Uterus (tissue), 4 donors: ENCODE measurements around the gene KISS1R. TPM values are rescaled to one million over a fixed set of nuclear protein-coding genes. Genes with fewer than 3 reads are reported as not detected.
"Not testable (repeated sequence)": the region's sequence is repeated elsewhere in the genome, so short reads cannot be mapped to it uniquely, and the experiment has no call there.

Experiments
- DNase-seq, 2 donors: peaks; one replicate each; pipeline ENCODE4 v3.0.0-alpha.2; 2019 to 2020
- H3K27ac ChIP-seq, 2 donors: fragments of 200-600 bp; sonication (generic); 1 replicate in 1 of 2; 2 replicates in 1 of 2; pipeline ENCODE4 v1.5.1; 2016 to 2018
- H3K27me3 ChIP-seq, 2 donors: fragments of 200-600 bp; sonication (generic); one replicate each; pipeline ENCODE4 v1.5.1; 2018 to 2019; ENCODE audit warnings: control low read depth in 1 of 2
- H3K36me3 ChIP-seq, 2 donors: fragments of 200-600 bp; sonication (generic); one replicate each; pipeline ENCODE4 v1.5.1; 2019; ENCODE audit warnings: control low read depth in 1 of 2
- H3K4me1 ChIP-seq, 2 donors: fragments of 200-600 bp; sonication (generic); one replicate each; pipeline ENCODE4 v1.5.1; 2018 to 2019; ENCODE audit warnings: control low read depth in 1 of 2
- H3K4me3 ChIP-seq, 2 donors: fragments of 200-600 bp; sonication (generic); 1 replicate in 1 of 2; 2 replicates in 1 of 2; pipeline ENCODE4 v1.5.1; 2018 to 2019; ENCODE audit warnings: mild to moderate bottlenecking in 1 of 2
- H3K9me3 ChIP-seq, 2 donors: fragments of 200-600 bp; sonication (generic); one replicate each; pipeline ENCODE4 v1.5.1; 2019; ENCODE audit warnings: control low read depth in 1 of 2
- POLR2A ChIP-seq, 2 donors: fragments of 450-650 bp; IDR thresholded peaks; one replicate each; pipeline ENCODE4 v1.6.1; 2016; ENCODE audit warnings: antibody characterized with exemption in 2 of 2, mild to moderate bottlenecking in 1 of 2, moderate library complexity in 1 of 2
- intact Hi-C: fragments of 100-400 bp; cut with DNase I; formaldehyde crosslinking; loops from one replicate; pipeline ENCODE4 v1.15.1; 2023; ENCODE audit warnings: low total_unique reads
- total RNA-seq, 4 donors: library from RNA; depleted of rRNA in 3 of 4; stranded (reverse); fragments of >200 nt in 3 of 4; gene quantifications; one replicate each; pipeline versions ENCODE4 v1.1.0 to v1.2.4, GENCODE V29; 2014 to 2023
- TF ChIP-seq, protein P1 (sequence below), 4 experiments: fragments of 200-600 bp in 2 of 4; fragments of 450-650 bp in 2 of 4; sonication (generic) in 2 of 4; IDR thresholded peaks; one replicate each; pipeline ENCODE4 v1.5.1; 2016 to 2019; ENCODE audit warnings: antibody characterized with exemption in 4 of 4, mild to moderate bottlenecking in 2 of 4, moderate library complexity in 1 of 4
- donor health status: DM: yes; HTN: yes; CAD: no.

Gene KISS1R
- total RNA-seq, 4 donors from 2014 or later = 0.14 TPM; not detected in 3

DNA sequence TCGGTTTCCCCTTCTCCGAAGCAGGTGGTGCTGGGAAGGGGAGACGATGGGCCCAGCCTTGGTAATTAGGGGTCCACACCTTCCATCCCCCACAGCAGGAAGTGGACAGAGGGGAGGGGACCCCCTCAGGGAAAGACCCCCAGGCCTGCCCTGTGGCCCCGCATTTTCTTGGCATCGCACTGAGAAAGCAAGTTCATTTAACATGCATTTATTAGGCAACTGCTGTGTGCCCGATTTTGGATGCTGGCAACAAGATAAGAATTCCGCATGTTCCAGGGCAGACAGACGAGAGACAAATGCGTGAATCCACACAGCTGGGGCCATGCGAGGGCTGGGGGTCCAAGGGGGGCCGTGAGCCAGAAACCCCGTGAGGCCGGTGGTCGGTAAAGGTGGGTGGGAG is 37.1 kb downstream of the KISS1R start:
- no peaks in the 10 kb centered on the region for H3K36me3 ChIP-seq
- intact Hi-C loops = no loop called here
- TF ChIP-seq POLR2A (IDR thresholded peaks at IDR 0.05) = no peak
- TF ChIP-seq, protein P1, sequence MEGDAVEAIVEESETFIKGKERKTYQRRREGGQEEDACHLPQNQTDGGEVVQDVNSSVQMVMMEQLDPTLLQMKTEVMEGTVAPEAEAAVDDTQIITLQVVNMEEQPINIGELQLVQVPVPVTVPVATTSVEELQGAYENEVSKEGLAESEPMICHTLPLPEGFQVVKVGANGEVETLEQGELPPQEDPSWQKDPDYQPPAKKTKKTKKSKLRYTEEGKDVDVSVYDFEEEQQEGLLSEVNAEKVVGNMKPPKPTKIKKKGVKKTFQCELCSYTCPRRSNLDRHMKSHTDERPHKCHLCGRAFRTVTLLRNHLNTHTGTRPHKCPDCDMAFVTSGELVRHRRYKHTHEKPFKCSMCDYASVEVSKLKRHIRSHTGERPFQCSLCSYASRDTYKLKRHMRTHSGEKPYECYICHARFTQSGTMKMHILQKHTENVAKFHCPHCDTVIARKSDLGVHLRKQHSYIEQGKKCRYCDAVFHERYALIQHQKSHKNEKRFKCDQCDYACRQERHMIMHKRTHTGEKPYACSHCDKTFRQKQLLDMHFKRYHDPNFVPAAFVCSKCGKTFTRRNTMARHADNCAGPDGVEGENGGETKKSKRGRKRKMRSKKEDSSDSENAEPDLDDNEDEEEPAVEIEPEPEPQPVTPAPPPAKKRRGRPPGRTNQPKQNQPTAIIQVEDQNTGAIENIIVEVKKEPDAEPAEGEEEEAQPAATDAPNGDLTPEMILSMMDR (IDR thresholded peaks at IDR 0.05) = no peak
- no peaks in the 10 kb centered on the region for H3K9me3 ChIP-seq
- H3K27ac ChIP-seq = no peak overlapping the region
- no peaks in the 10 kb centered on the region for H3K4me1 ChIP-seq
- no peaks in the 10 kb centered on the region for H3K27me3 ChIP-seq
- no peak for DNase-seq
- H3K4me3 ChIP-seq = no peak overlapping the region

DNA sequence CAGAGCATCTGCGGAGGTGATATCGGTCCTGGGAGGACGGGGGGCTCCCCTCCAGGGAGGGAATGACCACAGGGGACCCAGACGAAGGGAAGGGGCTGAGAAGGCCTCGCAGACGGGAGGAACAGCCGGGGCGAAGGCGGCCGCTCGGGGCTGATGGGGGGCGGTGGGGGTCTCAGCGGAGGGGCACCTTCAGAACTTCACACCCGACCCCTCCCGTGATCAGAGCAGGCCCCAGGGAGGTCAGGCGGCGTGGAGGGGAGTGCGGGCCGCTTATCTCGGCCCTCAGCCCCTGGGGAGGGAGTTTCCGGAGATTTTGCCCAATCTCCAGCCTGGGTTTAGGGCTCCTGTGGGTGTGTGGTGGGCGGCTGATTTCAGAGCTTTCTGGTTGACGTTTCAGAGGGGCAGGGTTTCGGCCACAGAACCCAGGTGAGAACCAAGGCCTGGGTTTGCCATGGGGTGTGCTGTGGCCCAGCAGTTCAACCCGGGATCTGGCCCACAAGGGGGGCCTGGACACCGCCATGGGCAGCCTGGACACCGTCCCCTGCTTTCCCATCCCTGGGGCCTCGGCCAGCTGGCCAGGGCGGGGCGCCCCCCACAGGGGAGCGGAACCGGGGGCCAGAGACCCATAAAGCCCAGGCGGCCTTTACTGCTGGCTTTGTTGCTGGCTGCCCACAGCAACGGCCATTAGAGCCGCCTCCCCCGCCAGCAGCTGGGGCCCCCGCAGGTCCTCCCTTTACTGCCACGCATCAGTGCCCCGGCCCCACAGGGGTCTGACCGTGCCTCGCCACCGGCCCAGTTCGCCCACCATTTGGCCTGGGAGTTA is 37.8 kb downstream of the KISS1R start:
- Histone ChIP-seq H3K9me3 (no peaks in the 10 kb centered on the region), H3K36me3 (no peaks in the 10 kb centered on the region), H3K27me3 (no peaks in the 10 kb centered on the region), H3K27ac (no peak overlapping the region), H3K4me1 (no peaks in the 10 kb centered on the region), H3K4me3 (no peak overlapping the region)
- DNase-seq = no peak
- TF ChIP-seq POLR2A (IDR thresholded peaks at IDR 0.05) = no peak
- TF ChIP-seq, protein P1 (IDR thresholded peaks at IDR 0.05) = no peak
- intact Hi-C loops = no loop called here

DNA sequence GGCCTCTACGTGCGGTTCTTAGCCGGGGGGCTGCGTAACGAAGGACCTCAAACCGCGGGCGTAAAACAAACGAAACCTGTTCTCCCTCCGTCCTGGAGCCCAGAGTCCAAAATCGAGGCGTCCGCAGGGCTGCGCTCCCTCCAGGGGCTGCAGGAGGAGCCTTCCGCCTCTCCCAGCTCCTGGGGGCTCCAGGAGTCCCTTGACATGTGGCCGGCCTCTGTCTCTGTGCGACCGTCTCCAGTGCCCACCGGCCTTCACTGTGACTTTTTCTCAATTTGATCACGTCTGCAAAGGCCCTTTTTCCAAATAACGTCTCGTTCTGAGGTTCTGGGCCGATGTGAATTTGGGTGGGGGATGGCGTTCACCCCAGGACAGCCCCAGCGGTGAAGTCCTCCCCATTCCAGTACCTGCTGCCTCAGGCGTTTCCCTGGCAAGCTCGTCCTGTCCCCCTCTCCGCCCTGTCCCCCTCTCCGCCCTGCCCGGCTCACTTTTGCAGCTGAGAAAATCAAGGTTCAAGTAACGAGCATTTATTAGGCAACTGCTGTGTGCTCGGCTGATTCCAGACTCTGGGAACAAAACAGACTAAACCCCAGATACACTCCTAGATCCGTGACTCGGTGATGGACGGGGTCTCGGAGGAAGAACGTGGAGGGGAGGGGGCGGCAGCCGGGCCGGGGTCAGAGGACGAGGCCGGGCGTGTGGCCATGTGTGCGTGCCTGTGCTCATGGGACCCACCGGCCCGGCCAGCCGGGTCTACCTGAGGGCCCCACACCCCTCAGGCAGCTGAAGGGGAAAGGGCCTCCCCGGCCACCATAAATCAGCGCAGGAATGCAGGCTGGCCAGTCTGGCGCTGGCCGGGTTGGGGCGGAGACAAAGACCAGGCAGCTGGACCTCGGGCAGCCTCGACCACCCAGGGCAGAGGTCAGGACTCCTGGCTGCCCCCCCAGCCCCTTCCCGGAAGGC is 39.0 kb downstream of the KISS1R start:
- intact Hi-C loops = no loop called here
- Histone ChIP-seq H3K36me3 (no peaks in the 10 kb centered on the region), H3K4me3 (no peak overlapping the region), H3K27me3 (no peaks in the 10 kb centered on the region), H3K27ac (no peak overlapping the region), H3K9me3 (no peaks in the 10 kb centered on the region), H3K4me1 (no peaks in the 10 kb centered on the region)
- TF ChIP-seq, protein P1 (IDR thresholded peaks at IDR 0.05) = no peak
- TF ChIP-seq POLR2A (IDR thresholded peaks at IDR 0.05) = no peak
- no peak for DNase-seq

DNA sequence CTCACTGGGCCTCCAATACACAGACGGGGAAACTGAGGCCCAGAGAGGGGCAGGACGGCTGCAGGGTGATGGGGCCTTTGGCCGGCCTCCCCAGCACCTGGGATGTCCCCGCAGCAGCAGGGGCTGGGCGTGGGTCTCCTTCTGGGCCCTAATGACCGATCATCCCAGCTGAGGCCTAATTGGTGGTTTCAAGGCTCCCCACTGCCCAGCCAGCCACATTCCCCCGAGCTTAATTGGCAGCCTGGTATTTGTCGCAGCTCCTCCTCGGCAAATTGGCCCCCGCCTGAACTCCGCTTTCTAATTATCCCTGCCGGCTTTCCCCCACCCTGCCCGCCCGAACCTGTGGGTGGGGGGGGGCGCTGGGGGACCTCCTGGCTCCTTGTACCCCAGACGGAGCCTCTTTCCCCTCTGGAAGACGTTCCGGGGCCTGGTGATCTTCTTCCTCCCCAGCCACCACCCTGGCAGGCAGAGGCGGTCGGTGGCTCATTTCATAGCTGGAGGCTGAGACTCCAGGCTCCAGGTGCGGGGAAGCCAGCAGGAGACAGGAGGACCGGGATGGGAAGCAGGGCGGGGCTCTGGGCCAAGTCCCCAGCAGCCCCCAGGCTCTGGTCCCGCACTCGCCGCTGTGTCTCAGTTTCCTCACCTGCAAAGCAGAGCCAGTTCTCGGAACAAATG is 39.8 kb downstream of the KISS1R start:
- intact Hi-C loops = no loop called here
- Histone ChIP-seq H3K4me3 (no peak overlapping the region), H3K9me3 (no peaks in the 10 kb centered on the region), H3K36me3 (no peaks in the 10 kb centered on the region), H3K4me1 (no peaks in the 10 kb centered on the region), H3K27me3 (no peaks in the 10 kb centered on the region), H3K27ac (no peak overlapping the region)
- no peak for TF ChIP-seq POLR2A (IDR thresholded peaks at IDR 0.05)
- TF ChIP-seq, protein P1 (IDR thresholded peaks at IDR 0.05) = no peak
- DNase-seq = no peak

DNA sequence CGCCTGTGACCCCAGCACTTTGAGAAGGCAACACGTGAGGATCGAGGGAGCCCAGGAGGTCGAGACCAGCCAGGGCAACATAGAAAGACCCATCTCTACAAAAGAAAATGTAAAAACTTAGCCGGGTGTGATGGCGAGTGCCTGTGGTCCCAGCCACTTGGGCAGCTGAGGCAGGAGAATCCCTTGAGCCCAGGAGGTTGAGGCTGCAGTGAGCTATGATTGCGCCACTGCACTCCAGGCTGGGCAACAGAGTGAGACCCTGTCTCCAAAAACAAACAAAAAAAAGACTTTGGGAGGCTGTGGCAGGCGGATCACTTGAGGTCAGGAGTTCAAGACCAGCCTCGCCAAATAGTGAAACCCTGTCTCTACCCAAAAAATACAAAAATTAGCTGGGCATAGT is 40.4 kb downstream of the KISS1R start:
- H3K36me3 ChIP-seq, H3K27ac ChIP-seq, H3K4me3 ChIP-seq, H3K4me1 ChIP-seq, H3K27me3 ChIP-seq, intact Hi-C loops, DNase-seq, H3K9me3 ChIP-seq: not testable (repeated sequence)
